B cell (primary cell): ENCODE results near the gene ARL2. TPM values are rescaled to one million over a fixed set of nuclear protein-coding genes. Genes with fewer than 3 reads are reported as not detected.

Experiments
- ATAC-seq: fragments of 200-7000 bp; cut with Tn5 transposase; one replicate; pipeline ENCODE4 v1.10.0; 2021; ENCODE audit warnings: low read depth, mild to moderate bottlenecking, moderate number of reproducible peaks, moderate library complexity
- CTCF ChIA-PET: fragments of 350-600 bp; sonication (Branson Sonifier 250); formaldehyde crosslinking; loops from one replicate; lab custom pipeline; 2021; ENCODE audit warnings: antibody characterized with exemption, inconsistent platforms; lab: Charles Lee
- POLR2A ChIA-PET: fragments of 350-600 bp; sonication (Branson Sonifier 250); formaldehyde crosslinking; loops from one replicate; lab custom pipeline; 2021; ENCODE audit warnings: antibody characterized with exemption; lab: Charles Lee
- DNase-seq: peaks from one replicate; pipeline ENCODE4 v3.0.0; 2013
- H2AFZ ChIP-seq: 2 replicates; pipeline ENCODE4 v1.6.1; 2012; ENCODE audit warnings: mild to moderate bottlenecking, low read depth, low read length; ENCODE audit not compliant: insufficient read depth, poor library complexity, severe bottlenecking
- H3K27ac ChIP-seq, 2 donors: 1 replicate in 1 of 2; 2 replicates in 1 of 2; pipeline ENCODE4 v1.5.1; 2012 to 2013; ENCODE audit warnings: low read length in 2 of 2, mild to moderate bottlenecking in 2 of 2, moderate library complexity in 1 of 2
- H3K27me3 ChIP-seq, 4 experiments: fragments of 200-600 bp in 1 of 4; sonication (generic) in 1 of 4; replicated peaks in 1 of 4; 1 replicate in 2 of 4; 2 replicates in 2 of 4; pipeline versions ENCODE4 v1.6.1 to v1.7.0; 2013 to 2016; ENCODE audit warnings: low read length in 3 of 4, mild to moderate bottlenecking in 2 of 4, mixed read lengths in 1 of 4, moderate library complexity in 1 of 4; ENCODE audit not compliant: insufficient read depth in 4 of 4, control insufficient read depth in 3 of 4; ENCODE audit errors: control extremely low read depth in 1 of 4
- H3K36me3 ChIP-seq, 2 experiments: replicated peaks in 1 of 2; 1 replicate in 1 of 2; 2 replicates in 1 of 2; pipeline versions ENCODE4 v1.6.1 to v1.7.1; 2013; ENCODE audit warnings: low read length in 1 of 2; ENCODE audit not compliant: insufficient read depth in 2 of 2, control insufficient read depth in 1 of 2; ENCODE audit errors: control extremely low read depth in 1 of 2, extremely low read depth in 1 of 2
- H3K4me1 ChIP-seq, 2 donors: fragments of 200-600 bp in 1 of 2; sonication (generic) in 1 of 2; 1 replicate in 1 of 2; 2 replicates in 1 of 2; pipeline versions ENCODE4 v1.5.1 to v1.6.1; 2013 to 2017; ENCODE audit warnings: low read length in 2 of 2; ENCODE audit not compliant: control insufficient read depth in 2 of 2, insufficient read depth in 2 of 2
- H3K4me2 ChIP-seq: replicated peaks from 2 replicates; pipeline ENCODE3; 2012; ENCODE audit warnings: mild to moderate bottlenecking, low read depth, low read length; ENCODE audit not compliant: poor library complexity, severe bottlenecking
- H3K4me3 ChIP-seq, 5 experiments: fragments of 200-600 bp in 1 of 5; sonication (generic) in 1 of 5; 1 replicate in 3 of 5; 2 replicates in 2 of 5; pipeline versions ENCODE4 v1.5.1 to v1.7.0; 2011 to 2016; ENCODE audit warnings: low read length in 4 of 5, mild to moderate bottlenecking in 4 of 5, low read depth in 2 of 5, control low read depth in 1 of 5, moderate library complexity in 1 of 5; ENCODE audit not compliant: insufficient read depth in 1 of 5; ENCODE audit errors: control extremely low read depth in 1 of 5, extremely low read depth in 1 of 5
- H3K79me2 ChIP-seq: fragments of 200-600 bp; sonication (generic); one replicate; pipeline ENCODE4 v1.6.0; 2016; ENCODE audit warnings: low read length; ENCODE audit not compliant: control insufficient read depth, insufficient read depth
- H3K9ac ChIP-seq: fragments of 200-600 bp; sonication (generic); 2 replicates; pipeline ENCODE4 v1.6.1; 2017; ENCODE audit warnings: mild to moderate bottlenecking, low read length, moderate library complexity
- H3K9me3 ChIP-seq, 3 donors: one replicate each; pipeline versions ENCODE4 v1.6.1 to v1.7.1; 2013; ENCODE audit warnings: low read length in 2 of 3; ENCODE audit not compliant: control insufficient read depth in 2 of 3, insufficient read depth in 1 of 3; ENCODE audit errors: control extremely low read depth in 1 of 3
- H4K20me1 ChIP-seq: 2 replicates; pipeline ENCODE4 v1.6.0; 2012; ENCODE audit warnings: mild to moderate bottlenecking, low read length; ENCODE audit not compliant: insufficient read depth, control insufficient read depth, poor library complexity, severe bottlenecking
- H3K27ac Mint-ChIP-seq: one replicate; pipeline ENCODE4 v1.8.0; 2021; ENCODE audit warnings: mixed read lengths
- H3K27me3 Mint-ChIP-seq: one replicate; pipeline ENCODE4 v1.8.0; 2021; ENCODE audit warnings: mixed read lengths
- H3K4me1 Mint-ChIP-seq: one replicate; pipeline ENCODE4 v1.8.0; 2021; ENCODE audit warnings: mixed read lengths
- H3K4me3 Mint-ChIP-seq: one replicate; pipeline ENCODE4 v1.8.0; 2021; ENCODE audit warnings: mixed read lengths
- H3K9me3 Mint-ChIP-seq: one replicate; pipeline ENCODE4 v1.8.0; 2022; ENCODE audit warnings: mixed read lengths; ENCODE audit not compliant: insufficient read depth
- EZH2 ChIP-seq: IDR thresholded peaks from 2 replicates; pipeline ENCODE4 v1.6.1; 2012; ENCODE audit warnings: borderline replicate concordance, low read depth, mild to moderate bottlenecking, moderate library complexity, low read length; ENCODE audit not compliant: insufficient read depth, poor library complexity, severe bottlenecking
- WGBS: methylation state at CpG from one replicate; pipeline ENCODE4 v1.1.5; 2013; ENCODE audit warnings: missing lambda C conversion rate; ENCODE audit not compliant: insufficient coverage; 5-methylcytosine and 5-hydroxymethylcytosine counted together
- intact Hi-C: fragments of 100-400 bp; cut with micrococcal nuclease; formaldehyde crosslinking; loops from one replicate; pipeline ENCODE4 v1.10.0; 2022
- polyA plus RNA-seq: library from polyadenylated mRNA; depleted of rRNA; stranded (reverse); fragments of >200 nt; gene quantifications from 2 replicates; pipeline ENCODE4 v1.2.3, GENCODE V29; 2012
- total RNA-seq, 2 donors: library from RNA; stranded (reverse); fragments of 120-200 nt in 1 of 2; gene quantifications; 1 replicate in 1 of 2; 2 replicates in 1 of 2; pipeline versions ENCODE4 v1.2.3 to v1.2.4, GENCODE V29; 2013 to 2022
- TF ChIP-seq, protein P1 (sequence below): fragments of 200-600 bp; IDR thresholded peaks from one replicate; pipeline ENCODE4 v1.8.0; 2022; ENCODE audit warnings: antibody characterized with exemption, mild to moderate bottlenecking

Gene ARL2
- total and polyA plus RNA-seq, 2 donors (not counting 1 experiment from before 2014, with no cell fraction given): 43.4 to 53.6 TPM

DNA sequence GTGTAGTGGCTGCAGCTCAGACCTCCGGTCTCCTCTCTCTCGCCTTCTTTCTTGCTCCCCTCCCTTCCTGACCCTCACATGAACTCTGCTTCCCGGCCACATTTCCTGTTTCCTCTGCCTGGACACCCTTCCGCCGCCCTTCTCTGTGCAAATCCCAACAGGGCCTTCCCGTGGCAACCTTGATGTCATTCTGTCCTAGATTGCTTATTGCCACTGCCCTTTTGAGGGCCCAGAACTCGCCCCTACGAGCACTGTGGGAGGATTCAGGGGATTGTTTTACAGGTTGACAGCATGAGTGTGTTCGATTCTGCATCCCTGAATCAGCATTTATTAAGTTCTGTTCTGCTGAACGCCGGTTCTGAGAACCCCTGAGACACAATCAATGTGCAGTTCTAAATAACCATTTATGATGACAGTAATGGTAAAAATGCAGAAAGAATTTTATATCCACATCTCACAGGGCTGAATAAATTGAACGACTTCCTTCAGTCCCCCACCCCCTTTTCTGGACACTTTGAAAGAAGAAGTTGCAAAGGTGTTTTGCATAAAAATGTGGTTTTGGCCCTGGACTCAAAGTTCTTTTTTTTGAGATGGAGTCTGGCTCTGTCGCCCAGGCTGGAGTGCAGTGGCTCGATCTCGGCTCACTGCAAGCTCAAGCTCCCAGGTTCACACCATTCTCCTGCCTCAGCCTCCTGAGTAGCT, 23.6 kb upstream of the ARL2 start:
- 21% methylated on average over 12 of the region's 15 CpGs for WGBS
- peak overlapping the region; percentile 82 for H3K4me2 ChIP-seq
- Mint-ChIP-seq H3K9me3 (no peaks in the 10 kb centered on the region), H3K4me1 (peaks cover 45% of the 10 kb centered on the region), H3K4me3 (peak overlapping the region; percentile 69), H3K27me3 (no peaks in the 10 kb centered on the region), H3K27ac (peak overlapping the region; percentile 77)
- no peak for TF ChIP-seq EZH2
- H4K20me1 ChIP-seq: no peaks in the 10 kb centered on the region
- intact Hi-C loops: loop anchor here (2.0 kb wide), 1 partner anchor 66 kb away; the partner anchor contains the start of gene PPP2R5B
- peak overlapping the region; percentile 43 for H2AFZ ChIP-seq
- H3K27ac ChIP-seq: peak overlapping the region in 1 of 2 donors; percentile 26
- DNase-seq: peak; percentile 65
- ATAC-seq: peak; percentile 61
- no peaks in the 10 kb centered on the region for H3K36me3 ChIP-seq
- CTCF ChIA-PET: interaction anchor here (0.7 to 1.8 kb wide), 2 partner anchors 142 to 315 kb away, joined by 4 read pairs; no protein-coding TSS in a partner anchor
- peaks cover 38 to 50% of the 10 kb centered on the region in 2 donors for H3K4me1 ChIP-seq
- peak overlapping the region; percentile 58 for H3K9ac ChIP-seq
- no peaks in the 10 kb centered on the region for H3K27me3 ChIP-seq
- H3K79me2 ChIP-seq: no peaks in the 10 kb centered on the region
- POLR2A ChIA-PET: no interaction called here
- peaks cover 0 to 4% (median 0%) of the 10 kb centered on the region in 3 donors for H3K9me3 ChIP-seq
- H3K4me3 ChIP-seq: peak overlapping the region; percentile 14 to 62 (median 17)

DNA sequence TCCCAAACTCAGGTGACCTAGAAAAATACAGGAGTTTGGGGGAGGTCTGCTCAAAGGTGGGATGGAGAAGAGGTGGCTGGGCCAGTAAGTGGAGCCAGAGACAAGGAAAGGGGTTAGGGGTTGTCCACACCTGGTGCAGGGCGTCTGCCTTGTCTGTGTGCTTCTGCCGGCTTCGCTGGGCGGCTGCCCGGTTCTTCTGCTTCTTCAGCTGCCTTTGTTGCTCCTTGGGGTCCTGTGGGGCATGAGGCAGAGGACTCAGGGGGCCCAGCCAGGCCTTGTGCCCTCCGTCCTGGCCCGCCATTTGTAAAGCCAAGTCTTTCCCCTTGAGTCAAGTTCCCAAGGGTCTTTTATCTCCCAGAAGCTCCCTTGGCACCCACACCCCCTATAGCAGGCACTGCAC, 19.6 kb upstream of the ARL2 start:
- no peak for ATAC-seq
- WGBS: 94% methylated on average over 7 of the region's 7 CpGs
- Histone ChIP-seq H3K27ac (no peak overlapping the region), H3K4me1 (peaks cover 34 to 42% of the 10 kb centered on the region in 2 donors), H2AFZ (no peak overlapping the region), H3K9me3 (peaks cover 0 to 4% (median 0%) of the 10 kb centered on the region in 3 donors), H3K9ac (no peak overlapping the region), H3K36me3 (no peaks in the 10 kb centered on the region), H3K4me2 (no peak overlapping the region), H3K79me2 (no peaks in the 10 kb centered on the region), H4K20me1 (no peaks in the 10 kb centered on the region), H3K27me3 (no peaks in the 10 kb centered on the region), H3K4me3 (no peak overlapping the region)
- peaks cover 47% of the 10 kb centered on the region for H3K4me1 Mint-ChIP-seq
- no peak overlapping the region for H3K4me3 Mint-ChIP-seq
- no peaks in the 10 kb centered on the region for H3K9me3 Mint-ChIP-seq
- ChIA-PET POLR2A (no interaction called here), CTCF (interaction anchor here (1.0 kb wide), 1 partner anchor 100 kb away, joined by 3 read pairs; no protein-coding TSS in a partner anchor)
- no peak for TF ChIP-seq EZH2
- TF ChIP-seq, protein P1, sequence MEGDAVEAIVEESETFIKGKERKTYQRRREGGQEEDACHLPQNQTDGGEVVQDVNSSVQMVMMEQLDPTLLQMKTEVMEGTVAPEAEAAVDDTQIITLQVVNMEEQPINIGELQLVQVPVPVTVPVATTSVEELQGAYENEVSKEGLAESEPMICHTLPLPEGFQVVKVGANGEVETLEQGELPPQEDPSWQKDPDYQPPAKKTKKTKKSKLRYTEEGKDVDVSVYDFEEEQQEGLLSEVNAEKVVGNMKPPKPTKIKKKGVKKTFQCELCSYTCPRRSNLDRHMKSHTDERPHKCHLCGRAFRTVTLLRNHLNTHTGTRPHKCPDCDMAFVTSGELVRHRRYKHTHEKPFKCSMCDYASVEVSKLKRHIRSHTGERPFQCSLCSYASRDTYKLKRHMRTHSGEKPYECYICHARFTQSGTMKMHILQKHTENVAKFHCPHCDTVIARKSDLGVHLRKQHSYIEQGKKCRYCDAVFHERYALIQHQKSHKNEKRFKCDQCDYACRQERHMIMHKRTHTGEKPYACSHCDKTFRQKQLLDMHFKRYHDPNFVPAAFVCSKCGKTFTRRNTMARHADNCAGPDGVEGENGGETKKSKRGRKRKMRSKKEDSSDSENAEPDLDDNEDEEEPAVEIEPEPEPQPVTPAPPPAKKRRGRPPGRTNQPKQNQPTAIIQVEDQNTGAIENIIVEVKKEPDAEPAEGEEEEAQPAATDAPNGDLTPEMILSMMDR: no peak
- no peak overlapping the region for H3K27ac Mint-ChIP-seq
- DNase-seq: no peak
- intact Hi-C loops: no loop called here
- no peaks in the 10 kb centered on the region for H3K27me3 Mint-ChIP-seq
